BLaER1 (cell line): Measurements from ENCODE around the gene DMAC2L.
A peak's percentile ranks its signal among the peaks of the same experiment; 100 is the strongest.
"Not testable (repeated sequence)": the region's sequence is repeated elsewhere in the genome, so short reads cannot be mapped to it uniquely, and the experiment has no call there.

Experiments
- H3K27ac ChIP-seq: shearing (Covaris generic); formaldehyde crosslinking; 2 replicates; pipeline ENCODE4 v1.8.1; 2022
- H3K27me3 ChIP-seq: shearing (Covaris generic); formaldehyde crosslinking; 2 replicates; pipeline ENCODE4 v1.8.1; 2022
- H3K36me3 ChIP-seq: shearing (Covaris generic); formaldehyde crosslinking; 2 replicates; pipeline ENCODE4 v1.8.1; 2022
- H3K4me1 ChIP-seq: shearing (Covaris generic); formaldehyde crosslinking; 2 replicates; pipeline ENCODE4 v1.8.1; 2022
- H3K4me2 ChIP-seq: shearing (Covaris generic); formaldehyde crosslinking; 2 replicates; pipeline ENCODE4 v1.8.1; 2022
- H3K4me3 ChIP-seq: shearing (Covaris generic); formaldehyde crosslinking; 2 replicates; pipeline ENCODE4 v1.8.1; 2022
- H3K9ac ChIP-seq: shearing (Covaris generic); formaldehyde crosslinking; 2 replicates; pipeline ENCODE4 v1.8.1; 2022
- H3K9me3 ChIP-seq: shearing (Covaris generic); formaldehyde crosslinking; 2 replicates; pipeline ENCODE4 v1.8.1; 2022
- H4K20me1 ChIP-seq: shearing (Covaris generic); formaldehyde crosslinking; 2 replicates; pipeline ENCODE4 v1.8.1; 2022
- Cebpa-rat ChIP-seq: shearing (Covaris generic); IDR thresholded peaks from 2 replicates; pipeline ENCODE4 v1.8.1; 2022

DMAC2L gene

GRCh38 chr14:50362764-50363713, 50.9 kb downstream of the DMAC2L start:
- Histone ChIP-seq H3K36me3 (no peaks in the 10 kb centered on the region), H3K27me3 (no peaks in the 10 kb centered on the region), H3K4me3 (peak overlapping the region; percentile 57), H4K20me1 (no peaks in the 10 kb centered on the region), H3K9me3 (no peaks in the 10 kb centered on the region), H3K4me1 (peaks cover 42% of the 10 kb centered on the region), H3K4me2 (peak overlapping the region; percentile 93), H3K27ac (peak overlapping the region; percentile 71), H3K9ac (peak overlapping the region; percentile 44)
- no peak for TF ChIP-seq Cebpa-rat

GRCh38 chr14:50363714-50364111, 51.6 kb downstream of the DMAC2L start:
- TF ChIP-seq Cebpa-rat, result no peak
- Histone ChIP-seq H3K9me3 (no peaks in the 10 kb centered on the region), H3K36me3 (no peaks in the 10 kb centered on the region), H3K9ac (peak overlapping the region; percentile 44; the same call in 1 of the 2 replicates), H3K27ac (peak overlapping the region; percentile 71), H3K4me3 (peak overlapping the region; percentile 57), H3K4me1 (peaks cover 42% of the 10 kb centered on the region), H3K4me2 (peak overlapping the region; percentile 93), H3K27me3 (no peaks in the 10 kb centered on the region), H4K20me1 (no peaks in the 10 kb centered on the region)

- H4K20me1 ChIP-seq, result no peaks in the 10 kb centered on the region
- peaks cover 42% of the 10 kb centered on the region for H3K4me1 ChIP-seq
- peak overlapping the region; percentile 93 for H3K4me2 ChIP-seq
- H3K9me3 ChIP-seq, result no peaks in the 10 kb centered on the region
- H3K4me3 ChIP-seq, result no peak overlapping the region
- H3K27me3 ChIP-seq, result no peaks in the 10 kb centered on the region
- TF ChIP-seq Cebpa-rat, result no peak
- H3K27ac ChIP-seq, result no peak overlapping the region
- H3K9ac ChIP-seq, result no peak overlapping the region
- no peaks in the 10 kb centered on the region for H3K36me3 ChIP-seq
Measured at GRCh38 chr14:50364792-50365191, 52.7 kb downstream of the DMAC2L start.

GRCh38 chr14:50365572-50365971, 53.4 kb downstream of the DMAC2L start:
- not testable (repeated sequence) for H3K9me3 ChIP-seq, H3K4me2 ChIP-seq, H3K27ac ChIP-seq, H3K36me3 ChIP-seq, H3K9ac ChIP-seq, H3K27me3 ChIP-seq, H4K20me1 ChIP-seq, H3K4me3 ChIP-seq
- H3K4me1 ChIP-seq, result peaks cover 42% of the 10 kb centered on the region

- Histone ChIP-seq H4K20me1 (no peaks in the 10 kb centered on the region), H3K4me3 (no peak overlapping the region), H3K9ac (no peak overlapping the region), H3K36me3 (no peaks in the 10 kb centered on the region), H3K4me1 (peaks cover 42% of the 10 kb centered on the region), H3K27me3 (no peaks in the 10 kb centered on the region), H3K9me3 (no peaks in the 10 kb centered on the region), H3K4me2 (peak overlapping the region; percentile 61; the same call in 1 of the 2 replicates), H3K27ac (no peak overlapping the region)
- no peak for TF ChIP-seq Cebpa-rat
Measured at GRCh38 chr14:50366115-50366514, 54.0 kb downstream of the DMAC2L start.

GRCh38 chr14:50366589-50366988, 54.5 kb downstream of the DMAC2L start:
- Histone ChIP-seq H3K9me3 (no peaks in the 10 kb centered on the region), H3K9ac (no peak overlapping the region), H3K27ac (no peak overlapping the region), H4K20me1 (no peaks in the 10 kb centered on the region), H3K27me3 (no peaks in the 10 kb centered on the region), H3K36me3 (no peaks in the 10 kb centered on the region), H3K4me3 (no peak overlapping the region), H3K4me2 (peak overlapping the region; percentile 61), H3K4me1 (peaks cover 42% of the 10 kb centered on the region)
- no peak for TF ChIP-seq Cebpa-rat

GRCh38 chr14:50371546-50371945, 59.4 kb downstream of the DMAC2L start:
- H3K4me3 ChIP-seq, result no peak overlapping the region
- H3K4me2 ChIP-seq, result no peak overlapping the region
- H3K9me3 ChIP-seq, result no peaks in the 10 kb centered on the region
- no peaks in the 10 kb centered on the region for H4K20me1 ChIP-seq
- no peak for TF ChIP-seq Cebpa-rat
- H3K36me3 ChIP-seq, result no peaks in the 10 kb centered on the region
- H3K4me1 ChIP-seq, result peaks cover 8% of the 10 kb centered on the region
- no peak overlapping the region for H3K27ac ChIP-seq
- H3K9ac ChIP-seq, result no peak overlapping the region
- no peaks in the 10 kb centered on the region for H3K27me3 ChIP-seq

- Histone ChIP-seq H3K4me1 (no peaks in the 10 kb centered on the region), H3K27ac (no peak overlapping the region), H3K36me3 (no peaks in the 10 kb centered on the region), H3K9me3 (no peaks in the 10 kb centered on the region), H3K4me3 (no peak overlapping the region), H3K4me2 (no peak overlapping the region), H3K9ac (no peak overlapping the region), H4K20me1 (no peaks in the 10 kb centered on the region), H3K27me3 (no peaks in the 10 kb centered on the region)
- TF ChIP-seq Cebpa-rat, result no peak
Measured at GRCh38 chr14:50373959-50374358, 61.8 kb downstream of the DMAC2L start.

GRCh38 chr14:50375760-50376159, 63.6 kb downstream of the DMAC2L start:
- no peak overlapping the region for H3K27ac ChIP-seq
- no peaks in the 10 kb centered on the region for H3K36me3 ChIP-seq
- no peaks in the 10 kb centered on the region for H3K9me3 ChIP-seq
- H4K20me1 ChIP-seq, result no peaks in the 10 kb centered on the region
- no peak overlapping the region for H3K9ac ChIP-seq
- no peak for TF ChIP-seq Cebpa-rat
- H3K4me3 ChIP-seq, result no peak overlapping the region
- H3K4me2 ChIP-seq, result no peak overlapping the region
- H3K27me3 ChIP-seq, result no peaks in the 10 kb centered on the region
- no peaks in the 10 kb centered on the region for H3K4me1 ChIP-seq
